Left hindlimb (tissue), 1 donor: ENCODE measurements around the gene LGI2.

Experiments
- DNase-seq: peaks from one replicate; pipeline ENCODE4 v3.0.0-alpha.2; 2018

Gene LGI2

GRCh38 chr4:24957886-24958285, 72.9 kb downstream of the LGI2 start:
- DNase-seq = no peak

- DNase-seq = no peak
Observed at GRCh38 chr4:24956763-24957162, 74.0 kb downstream of the LGI2 start.

- DNase-seq = no peak
Observed at GRCh38 chr4:24956091-24956490, 74.7 kb downstream of the LGI2 start.

- DNase-seq = no peak
Observed at GRCh38 chr4:24952667-24953066, 78.1 kb downstream of the LGI2 start.

GRCh38 chr4:24949970-24950369, 80.8 kb downstream of the LGI2 start:
- DNase-seq = no peak
